Activated CD4-positive, alpha-beta T cell treated with anti-CD3 and anti-CD28 coated beads, Interleukin-2, amount 50 U/mL, for 24 hours (primary cell): ENCODE results near the gene IMMP2L.

ENCODE experiments used
- DNase-seq, 2 donors: peaks; one replicate each; pipeline ENCODE4 v3.0.0-alpha.2; 2020; ENCODE audit warnings: low read depth in 1 of 2, low spot score in 1 of 2

IMMP2L gene

GRCh38 chr7:111228437-111228836, 333.9 kb downstream of the IMMP2L start:
- DNase-seq = no peak

- DNase-seq = no peak
These were observed 335.5 kb downstream of the IMMP2L start for GRCh38 chr7:111226800-111227199.

- no peak for DNase-seq
These were observed 337.7 kb downstream of the IMMP2L start for GRCh38 chr7:111224354-111225231.

- DNase-seq = no peak
These were observed 338.5 kb downstream of the IMMP2L start for GRCh38 chr7:111223802-111224253.

- no peak for DNase-seq
These were observed 346.7 kb downstream of the IMMP2L start for GRCh38 chr7:111215550-111215949.

GRCh38 chr7:111212857-111213523, 349.3 kb downstream of the IMMP2L start:
- DNase-seq = no peak

- no peak for DNase-seq
These were observed 351.3 kb downstream of the IMMP2L start for GRCh38 chr7:111210996-111211395.

GRCh38 chr7:111210043-111210442, 352.2 kb downstream of the IMMP2L start:
- DNase-seq = no peak

GRCh38 chr7:111205251-111205650, 357.0 kb downstream of the IMMP2L start:
- no peak for DNase-seq

GRCh38 chr7:111202321-111202720, 360.0 kb downstream of the IMMP2L start:
- no peak for DNase-seq

GRCh38 chr7:111199643-111200042, 362.6 kb downstream of the IMMP2L start:
- DNase-seq = no peak

GRCh38 chr7:111198255-111198654, 364.0 kb downstream of the IMMP2L start:
- DNase-seq = no peak

- no peak for DNase-seq
These were observed 365.6 kb downstream of the IMMP2L start for GRCh38 chr7:111196655-111197054.

- DNase-seq = no peak
These were observed 369.5 kb downstream of the IMMP2L start for GRCh38 chr7:111192614-111193413.

GRCh38 chr7:111190804-111191203, 371.5 kb downstream of the IMMP2L start:
- DNase-seq = no peak

- no peak for DNase-seq
These were observed 377.3 kb downstream of the IMMP2L start for GRCh38 chr7:111184987-111185386.

GRCh38 chr7:111183321-111183720, 379.0 kb downstream of the IMMP2L start:
- DNase-seq = no peak

- no peak for DNase-seq
These were observed 382.0 kb downstream of the IMMP2L start for GRCh38 chr7:111180338-111180737.

GRCh38 chr7:111175908-111176441, 386.3 kb downstream of the IMMP2L start:
- no peak for DNase-seq

GRCh38 chr7:111174510-111174909, 387.8 kb downstream of the IMMP2L start:
- DNase-seq = no peak

- no peak for DNase-seq
These were observed 388.3 kb downstream of the IMMP2L start for GRCh38 chr7:111173990-111174389.
